Measurements from ENCODE around the gene P2RX7.

DNA sequence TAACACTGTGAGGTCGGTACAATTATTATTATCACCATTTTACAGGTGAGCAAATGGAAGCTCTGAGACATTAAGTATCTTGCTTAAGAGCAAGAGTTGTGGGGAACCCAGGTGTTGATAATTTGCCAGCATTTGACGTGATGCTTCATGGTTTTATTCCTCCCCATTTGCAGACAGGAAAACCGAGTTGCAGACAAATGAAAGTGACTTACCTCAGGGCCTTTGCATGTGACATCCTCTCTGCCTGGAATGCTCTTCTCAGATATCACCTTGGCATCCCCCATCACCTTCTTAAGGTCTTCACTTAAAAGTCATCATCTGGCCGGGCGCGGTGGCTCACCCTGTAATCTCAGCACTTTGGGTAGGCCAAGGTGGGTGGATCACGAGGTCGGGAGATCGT is 21.0 kb upstream of the P2RX7 start:
- TF ChIP-seq CTCF (IDR thresholded peaks at IDR 0.05; ENCODE audit: insufficient read depth, low read length, poor library complexity, severe bottlenecking) (no peak), EZH2phosphoT487 (conservative IDR thresholded peaks at IDR 0.05; ENCODE audit: low read length) (no peak)
